Umbilical cord (tissue), 2 donors: ENCODE results near the gene RBM33. TPM values are rescaled to one million over a fixed set of nuclear protein-coding genes. Genes with fewer than 3 reads are reported as not detected.

Source experiments
- DNase-seq: peaks from one replicate; pipeline ENCODE4 v3.0.0-alpha.2; 2015; ENCODE audit warnings: low spot score
- total RNA-seq: library from RNA; depleted of rRNA; stranded (reverse); fragments of >200 nt; gene quantifications from one replicate; pipeline ENCODE4 v1.2.3, GENCODE V29; 2014; ENCODE audit warnings: low replicate concordance; ENCODE audit not compliant: insufficient read depth

RBM33 gene
- total RNA-seq, 1 donor from 2014 or later, result 31.8 TPM

- DNase-seq, result no peak
These were observed 15.3 kb upstream of the RBM33 start for GRCh38 chr7:155629171-155629570.

GRCh38 chr7:155631155-155631554, 13.3 kb upstream of the RBM33 start:
- no peak for DNase-seq

GRCh38 chr7:155635817-155636216, 8.6 kb upstream of the RBM33 start:
- no peak for DNase-seq

DNA sequence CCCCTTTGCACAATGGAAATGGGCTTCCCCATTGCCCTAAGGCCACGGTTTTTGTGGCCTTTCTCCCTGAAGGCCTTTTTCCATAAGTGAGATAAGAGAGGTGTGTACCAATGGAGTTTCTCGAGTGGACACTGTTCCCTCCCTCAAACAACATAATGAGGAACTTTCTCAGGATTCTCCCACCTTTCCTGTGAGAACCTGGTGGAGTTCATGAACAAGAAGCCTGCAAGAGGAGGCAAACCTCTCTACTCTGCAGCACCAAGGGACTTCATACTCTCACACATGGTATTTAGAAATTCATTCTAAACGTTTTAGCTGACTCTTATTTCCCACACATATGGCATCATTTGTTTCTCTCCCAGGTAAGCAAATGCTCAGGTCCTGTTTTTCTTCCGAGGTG, 7.3 kb upstream of the RBM33 start:
- DNase-seq, result no peak

DNA sequence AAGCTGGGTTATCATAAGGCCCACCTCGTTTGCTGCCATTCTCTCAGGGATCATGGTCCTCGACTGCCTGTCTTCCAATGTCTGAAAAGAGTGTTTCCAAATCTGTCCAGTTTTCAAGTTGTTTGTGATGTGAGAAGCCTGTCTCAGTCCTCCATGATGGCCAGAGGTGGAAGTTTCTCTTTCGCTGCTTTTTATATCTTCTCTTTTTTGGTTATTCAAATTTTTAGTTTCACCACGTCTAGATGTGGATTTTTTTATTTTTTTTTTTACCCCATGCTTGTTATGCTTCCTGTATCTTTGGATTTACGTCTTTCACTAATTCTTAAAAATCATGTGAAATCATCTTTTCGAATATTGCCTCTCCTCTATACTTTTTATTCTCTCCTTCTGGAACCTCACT, 6.1 kb upstream of the RBM33 start:
- DNase-seq, result no peak

DNA sequence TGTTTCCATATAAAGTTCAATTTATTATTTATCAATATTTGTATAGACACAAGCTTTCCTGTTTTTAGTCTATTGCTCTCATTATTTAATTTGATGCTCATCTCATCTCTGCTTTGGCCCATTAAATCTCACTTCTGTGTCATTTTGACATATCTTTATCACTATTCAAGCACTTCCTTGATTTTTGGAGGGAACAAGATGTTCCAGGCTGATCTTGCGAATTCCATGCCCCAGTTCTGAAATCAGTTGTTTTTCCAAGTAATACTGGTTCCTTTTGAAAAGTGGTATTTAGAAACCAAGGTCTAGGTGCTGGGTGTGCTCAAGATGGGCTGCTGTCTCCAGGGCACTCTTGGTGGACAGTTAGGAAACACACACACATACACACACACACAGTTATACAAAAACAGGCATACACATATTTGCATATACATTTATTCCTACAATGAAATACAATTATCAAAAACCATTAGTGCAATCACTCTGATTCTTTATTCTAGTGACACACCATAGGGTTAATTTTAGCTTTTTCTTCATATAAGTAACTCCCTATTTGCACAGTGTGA, 4.4 kb upstream of the RBM33 start:
- no peak for DNase-seq

GRCh38 chr7:155640629-155641028, 3.8 kb upstream of the RBM33 start:
- no peak for DNase-seq

DNA sequence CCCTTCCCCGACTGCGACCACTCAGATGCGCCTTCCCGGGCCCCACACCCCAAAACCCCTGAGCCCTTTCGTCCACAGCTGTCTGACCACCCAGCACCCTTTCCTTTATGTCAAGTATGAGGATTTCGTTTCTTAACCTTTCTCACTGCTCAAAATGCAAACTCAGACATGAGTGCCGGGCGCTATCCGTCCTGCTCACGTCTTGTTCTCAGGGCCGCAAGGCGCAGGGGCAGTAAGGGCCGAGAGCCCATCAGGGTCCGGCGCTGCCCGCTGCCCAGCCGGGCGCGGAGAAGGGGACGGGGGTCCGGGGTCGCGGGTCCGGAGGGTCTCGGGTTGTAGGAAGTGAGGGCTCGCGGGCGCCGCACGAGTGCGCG, 670 bp upstream of the RBM33 start:
- DNase-seq, result no peak

GRCh38 chr7:155644971-155645509, 579 bp downstream of the RBM33 start:
- DNase-seq, result peak; percentile 44

GRCh38 chr7:155645662-155646061, 1.2 kb downstream of the RBM33 start:
- DNase-seq, result no peak

DNA sequence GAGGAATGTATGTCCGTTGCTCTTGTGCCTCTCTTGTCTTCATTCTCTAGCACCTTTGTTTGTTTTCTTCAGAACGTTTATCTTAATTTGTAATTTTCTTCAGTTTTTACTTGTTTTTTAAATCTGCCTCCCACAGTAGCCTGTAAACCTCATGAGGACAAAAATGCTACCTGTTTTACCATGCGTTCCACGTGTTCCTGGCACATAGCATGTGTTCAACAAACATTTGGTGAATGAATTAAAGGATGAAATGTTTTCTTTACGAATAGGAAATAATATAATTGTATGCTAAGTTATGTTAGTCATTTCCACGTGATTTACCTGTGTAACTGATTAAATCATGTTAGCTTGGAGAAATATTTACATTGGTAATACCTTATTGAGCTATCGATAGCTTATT, 2.2 kb downstream of the RBM33 start:
- no peak for DNase-seq

DNA sequence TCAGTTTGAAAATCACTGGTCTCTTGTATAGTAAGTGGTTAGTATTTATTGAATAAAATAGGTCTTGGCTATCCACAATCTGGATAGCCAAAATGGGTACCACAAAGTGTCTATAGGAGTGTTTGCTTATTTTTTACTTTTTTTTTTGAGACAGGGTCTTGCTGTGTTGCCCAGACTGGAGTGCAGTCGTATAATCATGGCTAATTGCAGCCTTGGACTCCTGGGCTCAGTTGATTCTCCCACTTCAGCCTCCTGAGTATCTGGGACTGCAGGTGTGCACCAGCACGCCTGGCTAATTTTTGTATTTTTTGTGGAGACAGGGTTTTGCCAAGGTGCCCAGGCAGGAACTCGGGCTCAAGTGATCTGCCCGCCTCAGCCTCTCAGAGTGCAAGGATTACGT, 2.8 kb downstream of the RBM33 start:
- no peak for DNase-seq

- DNase-seq, result no peak
These were observed 3.3 kb downstream of the RBM33 start for GRCh38 chr7:155647734-155648133.

GRCh38 chr7:155648752-155649339, 4.4 kb downstream of the RBM33 start:
- no peak for DNase-seq

GRCh38 chr7:155649588-155649987, 5.1 kb downstream of the RBM33 start:
- no peak for DNase-seq

DNA sequence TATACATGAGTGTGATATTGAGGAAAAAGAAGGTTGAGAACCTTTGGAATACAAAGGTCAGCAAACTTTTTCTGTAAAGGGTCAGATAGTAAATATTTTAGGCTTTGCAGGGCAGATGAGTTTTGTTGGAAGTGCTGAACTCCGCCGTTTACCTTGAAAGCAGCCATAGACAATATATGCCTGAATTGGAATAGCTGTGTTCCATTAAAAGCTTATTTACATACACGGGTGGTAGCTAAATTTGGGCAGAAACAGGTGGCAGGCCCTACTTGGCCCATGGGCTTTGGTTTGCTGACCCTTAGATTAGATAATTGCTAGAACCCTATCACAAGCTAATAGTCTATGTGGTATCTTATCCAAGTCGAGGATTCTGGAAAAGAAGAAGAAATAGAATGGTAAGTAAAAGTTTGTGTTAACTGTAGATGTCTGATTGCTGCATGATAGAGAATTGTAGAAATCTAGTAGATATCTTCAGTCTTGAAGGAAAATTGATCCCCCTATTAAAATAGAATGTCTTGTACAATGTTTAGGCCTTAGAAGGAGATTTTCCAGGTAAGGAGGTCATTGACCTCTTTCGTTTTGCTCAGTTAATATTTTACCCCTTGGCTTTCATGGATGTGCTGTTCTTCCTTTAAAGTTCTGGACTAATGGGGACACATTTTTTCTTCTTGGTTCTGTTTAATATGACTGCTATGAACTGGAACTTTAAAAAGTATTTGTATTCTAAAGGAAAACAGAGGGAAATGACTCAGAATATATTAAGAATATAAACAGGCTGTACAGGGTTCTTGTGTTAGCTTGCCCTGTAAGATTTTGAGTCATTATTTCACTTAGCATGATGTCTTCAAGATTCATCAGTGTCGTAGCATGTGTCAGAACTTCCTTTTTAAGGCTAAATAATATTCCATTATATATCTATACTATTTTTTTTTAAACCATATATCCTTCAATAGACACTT, 8.0 kb downstream of the RBM33 start:
- DNase-seq, result no peak

GRCh38 chr7:155653803-155654202, 9.3 kb downstream of the RBM33 start:
- peak; percentile 10 for DNase-seq

DNA sequence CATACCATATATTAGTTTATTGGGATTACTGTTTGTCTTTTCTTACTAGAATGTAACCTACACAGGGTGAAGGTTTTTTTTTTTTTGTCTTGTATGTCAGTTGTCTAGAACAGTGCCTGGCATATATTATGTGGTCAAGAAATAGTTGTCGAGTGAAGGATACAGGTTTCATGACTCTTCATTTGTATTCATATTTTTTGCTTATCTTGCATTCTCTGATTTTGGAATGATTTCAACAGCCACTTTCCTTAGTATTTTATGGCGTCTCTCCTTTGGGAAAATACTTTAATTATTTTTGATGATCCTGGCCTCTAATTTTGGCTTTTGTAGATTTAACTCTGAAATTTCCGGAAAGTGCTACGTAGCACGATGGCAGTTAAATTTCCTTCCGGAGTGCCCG, 12.4 kb downstream of the RBM33 start:
- no peak for DNase-seq

GRCh38 chr7:155660059-155660757, 15.7 kb downstream of the RBM33 start:
- DNase-seq, result no peak

GRCh38 chr7:155660758-155661093, 16.3 kb downstream of the RBM33 start:
- DNase-seq, result no peak

GRCh38 chr7:155662343-155663043, 18.0 kb downstream of the RBM33 start:
- no peak for DNase-seq
